ENCODE data around the gene EEIG1. TPM values are rescaled to one million over a fixed set of nuclear protein-coding genes. Genes with fewer than 3 reads are reported as not detected.
A peak's percentile ranks its signal among the peaks of the same experiment; 100 is the strongest.

Gene EEIG1
- total and polyA plus RNA-seq, 9 of the 15 experiments (the other 6 are each of a cell fraction or from before 2014, with no cell fraction given): 0.17 to 16.7 (median 3.6) TPM

DNA sequence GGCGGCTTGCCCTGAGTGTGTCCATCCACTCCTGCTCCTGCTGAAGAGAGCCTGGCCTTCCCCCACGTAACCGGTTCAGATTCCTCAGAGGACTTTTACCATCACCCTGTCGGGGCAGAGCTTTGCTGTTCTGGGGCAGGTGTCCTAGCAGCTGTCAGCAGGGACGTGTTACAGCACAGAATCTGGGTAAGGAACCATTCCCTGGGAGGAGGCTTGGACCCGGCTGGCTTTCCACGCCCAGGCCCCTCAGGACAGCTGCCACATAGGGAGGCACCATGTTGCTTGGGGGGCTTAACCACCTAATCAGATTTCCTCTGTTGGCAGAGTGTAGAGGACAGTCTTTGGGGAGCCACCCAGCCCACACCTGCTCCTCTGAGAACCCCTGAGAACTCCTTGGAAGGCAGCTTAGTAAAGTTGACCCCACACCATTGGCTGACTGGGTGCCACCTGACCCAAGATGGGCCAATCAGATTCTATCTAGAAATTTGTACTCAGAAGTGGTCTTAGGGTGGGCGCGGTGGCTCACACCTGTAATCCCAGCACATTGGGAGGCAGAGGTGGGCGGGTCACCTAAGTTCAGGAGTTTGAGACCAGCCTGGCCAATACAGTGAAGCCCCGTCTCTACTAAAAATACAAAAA, 23.3 kb upstream of the EEIG1 start:
- peaks cover 35 to 46% of the 10 kb centered on the region in 2 experiments for H3K4me1 ChIP-seq (replicated peaks in 1 of 2; ENCODE audit: control insufficient read depth in 2 of 2, insufficient read depth in 2 of 2, low read length in 2 of 2)
- TF ChIP-seq XRCC5 (IDR thresholded peaks at IDR 0.05; ENCODE audit: low read depth, low read length) (no peak), RAD51 (IDR thresholded peaks at IDR 0.05; ENCODE audit: borderline replicate concordance, low read depth) (peak; percentile 68), RBM34 (IDR thresholded peaks at IDR 0.05; ENCODE audit: borderline replicate concordance, insufficient read depth, low read length) (no peak), NFYB (IDR thresholded peaks at IDR 0.05; ENCODE audit: extremely low read depth, insufficient read length) (peak; percentile 19)
- TF ChIP-seq, protein P1, sequence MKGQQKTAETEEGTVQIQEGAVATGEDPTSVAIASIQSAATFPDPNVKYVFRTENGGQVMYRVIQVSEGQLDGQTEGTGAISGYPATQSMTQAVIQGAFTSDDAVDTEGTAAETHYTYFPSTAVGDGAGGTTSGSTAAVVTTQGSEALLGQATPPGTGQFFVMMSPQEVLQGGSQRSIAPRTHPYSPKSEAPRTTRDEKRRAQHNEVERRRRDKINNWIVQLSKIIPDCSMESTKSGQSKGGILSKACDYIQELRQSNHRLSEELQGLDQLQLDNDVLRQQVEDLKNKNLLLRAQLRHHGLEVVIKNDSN (CRISPR knock-in tag; IDR thresholded peaks at IDR 0.05): peak; percentile 83
- TF ChIP-seq, protein P2, sequence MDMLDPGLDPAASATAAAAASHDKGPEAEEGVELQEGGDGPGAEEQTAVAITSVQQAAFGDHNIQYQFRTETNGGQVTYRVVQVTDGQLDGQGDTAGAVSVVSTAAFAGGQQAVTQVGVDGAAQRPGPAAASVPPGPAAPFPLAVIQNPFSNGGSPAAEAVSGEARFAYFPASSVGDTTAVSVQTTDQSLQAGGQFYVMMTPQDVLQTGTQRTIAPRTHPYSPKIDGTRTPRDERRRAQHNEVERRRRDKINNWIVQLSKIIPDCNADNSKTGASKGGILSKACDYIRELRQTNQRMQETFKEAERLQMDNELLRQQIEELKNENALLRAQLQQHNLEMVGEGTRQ (CRISPR knock-in tag; IDR thresholded peaks at IDR 0.05): peak; percentile 79
- CTCF ChIA-PET (ENCODE audit: low intra/inter-chr PET ratio): no interaction called here
- 88% methylated on average over 10 of the region's 11 CpGs for WGBS (ENCODE audit: insufficient coverage, low coverage, missing lambda C conversion rate)
- ATAC-seq (no peak), FAIRE-seq (no peak), DNase-seq (ENCODE audit: extremely low read depth in 1 of 4, low spot score in 3 of 4) (peak in 3 of 4 experiments; percentile 38 to 61 (median 55))
- POLR2A ChIA-PET: interaction anchor here (0.6 to 1.1 kb wide), 2 partner anchors 22 to 40 kb away, joined by 4 to 6 read pairs; no protein-coding TSS in a partner anchor
- no peaks in the 10 kb centered on the region for H4K20me1 ChIP-seq (replicated peaks; ENCODE audit: control insufficient read depth, insufficient read depth, low read length)
- peaks cover 2% of the 10 kb centered on the region for H3K9me1 ChIP-seq (ENCODE audit: control insufficient read depth, insufficient read depth, low read length)
- peak overlapping the region; percentile 13; the same call in 1 of the 3 replicates for H3K27ac ChIP-seq (ENCODE audit: extremely low read depth, low read depth, low read length)
- H3K36me3 ChIP-seq (ENCODE audit: control insufficient read depth, insufficient read depth, low read length): no peaks in the 10 kb centered on the region
- no peaks in the 10 kb centered on the region for H3K27me3 ChIP-seq (ENCODE audit: control insufficient read depth in 2 of 2, insufficient read depth in 2 of 2, low read length in 2 of 2)
- intact Hi-C loops (cut with micrococcal nuclease) (no loop called here), in situ Hi-C loops (cut with MboI) (no loop called here)
- H3K9me3 ChIP-seq (replicated peaks; ENCODE audit: control insufficient read depth, insufficient read depth, low read depth, low read length): no peaks in the 10 kb centered on the region
- no peak overlapping the region for H3K4me2 ChIP-seq (ENCODE audit: insufficient read depth, low read length)
- no TSS peak for BruUV-seq (replicated peaks)
- H3K9ac ChIP-seq (ENCODE audit: insufficient read depth in 1 of 2, low read depth in 2 of 2, low read length in 2 of 2): peak overlapping the region in 1 of 2 experiments; percentile 69; a peak in 2 of 4 replicates
- H3K79me2 ChIP-seq (ENCODE audit: control insufficient read depth, insufficient read depth, low read length): no peaks in the 10 kb centered on the region
- no peak overlapping the region for H3K4me3 ChIP-seq
- H2AFZ ChIP-seq (ENCODE audit: low read depth, low read length): peak overlapping the region; percentile 10; the same call in 1 of the 2 replicates

All from K562 (cell line).